ENCODE measurements around the gene DLGAP3.

DNA sequence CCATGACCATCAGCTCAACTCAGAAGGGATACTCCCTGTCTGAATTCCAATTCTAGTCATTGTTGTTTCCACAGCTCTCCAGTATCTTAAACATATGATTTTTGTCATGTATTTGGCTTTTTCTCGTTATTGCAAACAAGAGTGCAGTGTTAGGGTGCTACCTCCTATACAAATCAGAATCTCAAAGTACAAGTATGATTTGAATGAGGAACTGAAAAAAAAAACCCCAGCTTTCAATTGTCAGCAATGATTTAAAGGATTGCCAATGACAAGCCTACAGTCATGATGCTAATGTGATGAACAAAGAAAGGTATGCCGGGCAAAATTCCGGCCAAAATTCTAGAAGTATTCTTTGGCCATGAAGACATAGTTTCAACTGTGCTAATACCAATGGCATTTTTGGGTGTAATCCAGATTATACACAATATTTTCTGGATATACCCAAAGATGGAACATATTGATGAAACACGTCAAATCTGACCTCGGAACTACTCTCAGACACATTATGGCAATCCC lies 40.8 kb upstream of the DLGAP3 start:
- no peak for TF ChIP-seq POLR2AphosphoS5 (IDR thresholded peaks at IDR 0.05; ENCODE audit: low read depth, low read length)
- TF ChIP-seq SIN3A (IDR thresholded peaks at IDR 0.05; ENCODE audit: borderline replicate concordance, insufficient read depth, low read length), result no peak
- TF ChIP-seq TAF1 (IDR thresholded peaks at IDR 0.05; ENCODE audit: borderline replicate concordance, insufficient read depth, low read length), result no peak
